Neural cell (in vitro differentiated cells): ENCODE measurements around the gene FRY. TPM values are rescaled to one million over a fixed set of nuclear protein-coding genes. Genes with fewer than 3 reads are reported as not detected.

Source experiments
- H2AFZ ChIP-seq: fragments of 200-600, 300-800 bp; sonication (generic), shearing (Covaris generic); 2 replicates; pipeline ENCODE4 v1.6.0; 2014; ENCODE audit warnings: low read depth, mild to moderate bottlenecking, antibody characterized with exemption, low read length, moderate library complexity
- H3F3A ChIP-seq: fragments of 200-600 bp; shearing (Covaris generic); 2 replicates; pipeline ENCODE4 v1.6.1; 2016; ENCODE audit warnings: mild to moderate bottlenecking, moderate library complexity, mixed read lengths, antibody characterized with exemption, low read length; ENCODE audit not compliant: insufficient read depth, poor library complexity, severe bottlenecking
- H3K27ac ChIP-seq: fragments of 200-600, 300-800 bp; sonication (generic), shearing (Covaris generic); 2 replicates; pipeline ENCODE4 v1.5.1; 2014; ENCODE audit warnings: mild to moderate bottlenecking, low read length, moderate library complexity
- H3K27me3 ChIP-seq: fragments of 300-800, 200-600 bp; sonication (generic), shearing (Covaris generic); 2 replicates; pipeline ENCODE4 v1.6.0; 2014; ENCODE audit warnings: mild to moderate bottlenecking, low read depth, low read length, moderate library complexity; ENCODE audit not compliant: insufficient read depth
- H3K36me3 ChIP-seq: fragments of 300-800, 200-600 bp; sonication (generic), shearing (Covaris generic); 2 replicates; pipeline ENCODE4 v1.5.1; 2014; ENCODE audit warnings: mild to moderate bottlenecking, antibody characterized with exemption, low read length, moderate library complexity; ENCODE audit not compliant: insufficient read depth
- H3K4me2 ChIP-seq: fragments of 300-800, 200-600 bp; sonication (generic), shearing (Covaris generic); 2 replicates; pipeline ENCODE4 v1.6.0; 2014; ENCODE audit warnings: mild to moderate bottlenecking, low read length
- H3K4me3 ChIP-seq: fragments of 300-800, 200-600 bp; sonication (generic), shearing (Covaris generic); 2 replicates; pipeline ENCODE4 v1.5.1; 2014; ENCODE audit warnings: mild to moderate bottlenecking, low read length, moderate library complexity
- H3K79me2 ChIP-seq: fragments of 200-600 bp; shearing (Covaris generic); replicated peaks from 2 replicates; pipeline ENCODE4 v1.6.0; 2014; ENCODE audit warnings: mild to moderate bottlenecking, low read length, moderate library complexity; ENCODE audit not compliant: insufficient read depth
- H3K9ac ChIP-seq: fragments of 300-800, 200-600 bp; sonication (generic), shearing (Covaris generic); 2 replicates; pipeline ENCODE4 v1.6.1; 2016; ENCODE audit warnings: mild to moderate bottlenecking, low read length, mixed read lengths
- H3K9me2 ChIP-seq: fragments of 200-600 bp; shearing (Covaris generic); 2 replicates; pipeline ENCODE4 v1.6.1; 2016; ENCODE audit warnings: mild to moderate bottlenecking, low read length, mixed read lengths; ENCODE audit not compliant: insufficient read depth
- H3K9me3 ChIP-seq: fragments of 200-600, 300-800 bp; sonication (generic), shearing (Covaris generic); 2 replicates; pipeline ENCODE4 v1.6.1; 2016; ENCODE audit warnings: mild to moderate bottlenecking, mixed run types, low read length, moderate library complexity, mixed read lengths
- H4K20me1 ChIP-seq: fragments of 200-600 bp; shearing (Covaris generic); 2 replicates; pipeline ENCODE4 v1.6.1; 2016; ENCODE audit warnings: mild to moderate bottlenecking, mixed run types; ENCODE audit not compliant: insufficient read depth
- EP300 ChIP-seq: fragments of 450-650 bp; conservative IDR thresholded peaks from 2 replicates; pipeline ENCODE4 v1.6.1; 2014; ENCODE audit warnings: antibody characterized with exemption, mild to moderate bottlenecking, moderate library complexity; ENCODE audit not compliant: poor library complexity, severe bottlenecking
- EZH2 ChIP-seq: fragments of 200-600, 300-800 bp; shearing (Covaris generic), sonication (generic); IDR thresholded peaks from 2 replicates; pipeline ENCODE4 v1.6.1; 2014; ENCODE audit warnings: antibody characterized with exemption, low read length, borderline replicate concordance, mild to moderate bottlenecking; ENCODE audit not compliant: insufficient read depth, poor library complexity, severe bottlenecking
- MXI1 ChIP-seq: fragments of 450-650 bp; conservative IDR thresholded peaks from 2 replicates; pipeline ENCODE4 v1.6.1; 2014; ENCODE audit warnings: antibody characterized with exemption, mild to moderate bottlenecking; ENCODE audit not compliant: poor library complexity, severe bottlenecking
- POLR2AphosphoS5 ChIP-seq: IDR thresholded peaks from 2 replicates; pipeline ENCODE4 v1.6.1; 2012
- RAD21 ChIP-seq: fragments of 450-650 bp; conservative IDR thresholded peaks from 2 replicates; pipeline ENCODE4 v1.6.1; 2014; ENCODE audit warnings: antibody characterized with exemption, mild to moderate bottlenecking, moderate library complexity
- SMC3 ChIP-seq: fragments of 450-650 bp; conservative IDR thresholded peaks from 2 replicates; pipeline ENCODE4 v1.6.1; 2014; ENCODE audit warnings: antibody characterized with exemption, mild to moderate bottlenecking, moderate library complexity; ENCODE audit not compliant: poor library complexity
- TAF1 ChIP-seq: IDR thresholded peaks from 2 replicates; pipeline ENCODE4 v1.6.1; 2012; ENCODE audit warnings: low read depth
- polyA plus RNA-seq: library from polyadenylated mRNA; depleted of rRNA; stranded (reverse); fragments of >200 nt; gene quantifications from 2 replicates; pipeline ENCODE4 v1.2.3, GENCODE V29; 2014
- TF ChIP-seq, protein P1 (sequence below): fragments of 450-650 bp; IDR thresholded peaks from 2 replicates; pipeline ENCODE4 v1.5.1; 2014; ENCODE audit warnings: antibody characterized with exemption, mild to moderate bottlenecking, moderate library complexity; ENCODE audit not compliant: poor library complexity, severe bottlenecking
- TF ChIP-seq, protein P2 (sequence below): IDR thresholded peaks from 2 replicates; pipeline ENCODE4 v1.6.1; 2012; ENCODE audit warnings: borderline replicate concordance

The FRY gene
- polyA plus RNA-seq, 1 donor from 2014 or later = 49.3 TPM

DNA sequence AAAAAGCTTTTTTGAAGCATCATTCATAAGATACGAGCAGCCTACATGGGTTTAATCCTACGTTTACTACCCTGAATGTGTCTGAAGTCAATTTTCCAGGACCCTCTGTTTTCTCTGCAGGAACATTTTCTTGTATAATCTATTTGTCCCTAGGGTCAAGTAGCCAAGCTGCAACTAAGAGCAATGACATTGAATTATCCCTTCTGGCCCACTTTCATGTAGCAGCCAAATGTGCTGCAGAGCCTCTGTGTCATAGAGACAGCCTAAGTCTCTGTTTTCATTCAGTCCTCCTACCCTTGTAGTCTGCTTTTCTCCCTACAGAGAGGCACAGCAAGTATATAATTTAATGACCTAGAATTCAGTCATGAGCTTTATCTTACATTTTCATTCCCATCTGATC is 201.5 kb downstream of the FRY start:
- Histone ChIP-seq H4K20me1 (no peaks in the 10 kb centered on the region), H2AFZ (no peak overlapping the region), H3K9me2 (no peaks in the 10 kb centered on the region), H3K4me3 (no peak overlapping the region), H3K27me3 (no peaks in the 10 kb centered on the region), H3K9ac (no peak overlapping the region), H3K36me3 (peaks cover 14% of the 10 kb centered on the region), H3K79me2 (no peaks in the 10 kb centered on the region), H3K27ac (no peak overlapping the region), H3F3A (no peaks in the 10 kb centered on the region), H3K4me2 (no peak overlapping the region), H3K9me3 (no peaks in the 10 kb centered on the region)
- TF ChIP-seq MXI1 = no peak
- no peak for TF ChIP-seq TAF1
- TF ChIP-seq RAD21 = no peak
- no peak for TF ChIP-seq EZH2
- no peak for TF ChIP-seq POLR2AphosphoS5
- TF ChIP-seq, protein P1, sequence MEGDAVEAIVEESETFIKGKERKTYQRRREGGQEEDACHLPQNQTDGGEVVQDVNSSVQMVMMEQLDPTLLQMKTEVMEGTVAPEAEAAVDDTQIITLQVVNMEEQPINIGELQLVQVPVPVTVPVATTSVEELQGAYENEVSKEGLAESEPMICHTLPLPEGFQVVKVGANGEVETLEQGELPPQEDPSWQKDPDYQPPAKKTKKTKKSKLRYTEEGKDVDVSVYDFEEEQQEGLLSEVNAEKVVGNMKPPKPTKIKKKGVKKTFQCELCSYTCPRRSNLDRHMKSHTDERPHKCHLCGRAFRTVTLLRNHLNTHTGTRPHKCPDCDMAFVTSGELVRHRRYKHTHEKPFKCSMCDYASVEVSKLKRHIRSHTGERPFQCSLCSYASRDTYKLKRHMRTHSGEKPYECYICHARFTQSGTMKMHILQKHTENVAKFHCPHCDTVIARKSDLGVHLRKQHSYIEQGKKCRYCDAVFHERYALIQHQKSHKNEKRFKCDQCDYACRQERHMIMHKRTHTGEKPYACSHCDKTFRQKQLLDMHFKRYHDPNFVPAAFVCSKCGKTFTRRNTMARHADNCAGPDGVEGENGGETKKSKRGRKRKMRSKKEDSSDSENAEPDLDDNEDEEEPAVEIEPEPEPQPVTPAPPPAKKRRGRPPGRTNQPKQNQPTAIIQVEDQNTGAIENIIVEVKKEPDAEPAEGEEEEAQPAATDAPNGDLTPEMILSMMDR = no peak
- TF ChIP-seq, protein P2, sequence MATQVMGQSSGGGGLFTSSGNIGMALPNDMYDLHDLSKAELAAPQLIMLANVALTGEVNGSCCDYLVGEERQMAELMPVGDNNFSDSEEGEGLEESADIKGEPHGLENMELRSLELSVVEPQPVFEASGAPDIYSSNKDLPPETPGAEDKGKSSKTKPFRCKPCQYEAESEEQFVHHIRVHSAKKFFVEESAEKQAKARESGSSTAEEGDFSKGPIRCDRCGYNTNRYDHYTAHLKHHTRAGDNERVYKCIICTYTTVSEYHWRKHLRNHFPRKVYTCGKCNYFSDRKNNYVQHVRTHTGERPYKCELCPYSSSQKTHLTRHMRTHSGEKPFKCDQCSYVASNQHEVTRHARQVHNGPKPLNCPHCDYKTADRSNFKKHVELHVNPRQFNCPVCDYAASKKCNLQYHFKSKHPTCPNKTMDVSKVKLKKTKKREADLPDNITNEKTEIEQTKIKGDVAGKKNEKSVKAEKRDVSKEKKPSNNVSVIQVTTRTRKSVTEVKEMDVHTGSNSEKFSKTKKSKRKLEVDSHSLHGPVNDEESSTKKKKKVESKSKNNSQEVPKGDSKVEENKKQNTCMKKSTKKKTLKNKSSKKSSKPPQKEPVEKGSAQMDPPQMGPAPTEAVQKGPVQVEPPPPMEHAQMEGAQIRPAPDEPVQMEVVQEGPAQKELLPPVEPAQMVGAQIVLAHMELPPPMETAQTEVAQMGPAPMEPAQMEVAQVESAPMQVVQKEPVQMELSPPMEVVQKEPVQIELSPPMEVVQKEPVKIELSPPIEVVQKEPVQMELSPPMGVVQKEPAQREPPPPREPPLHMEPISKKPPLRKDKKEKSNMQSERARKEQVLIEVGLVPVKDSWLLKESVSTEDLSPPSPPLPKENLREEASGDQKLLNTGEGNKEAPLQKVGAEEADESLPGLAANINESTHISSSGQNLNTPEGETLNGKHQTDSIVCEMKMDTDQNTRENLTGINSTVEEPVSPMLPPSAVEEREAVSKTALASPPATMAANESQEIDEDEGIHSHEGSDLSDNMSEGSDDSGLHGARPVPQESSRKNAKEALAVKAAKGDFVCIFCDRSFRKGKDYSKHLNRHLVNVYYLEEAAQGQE = no peak
- no peak for TF ChIP-seq SMC3
- TF ChIP-seq EP300 = no peak

DNA sequence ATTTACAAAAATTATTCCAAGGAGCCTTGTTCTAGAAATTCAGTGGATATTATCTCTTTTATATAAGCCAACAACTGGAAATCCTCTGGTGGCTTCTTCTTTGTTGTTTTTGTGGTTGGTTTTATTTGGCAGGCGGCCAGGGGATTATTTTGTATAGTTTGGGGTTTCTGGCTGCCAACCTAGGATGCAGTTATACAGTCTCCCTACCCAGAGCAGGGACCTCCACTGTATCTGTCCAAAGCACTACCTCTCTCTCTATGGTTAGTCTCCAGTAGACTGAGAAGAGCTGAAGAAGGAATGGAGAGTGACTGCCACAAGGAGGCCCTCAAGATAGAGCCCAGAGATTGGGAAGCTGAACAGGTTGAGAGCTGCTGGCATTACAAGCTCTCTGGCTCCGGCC is 203.3 kb downstream of the FRY start:
- Histone ChIP-seq H3K27ac (no peak overlapping the region), H3K9me2 (no peaks in the 10 kb centered on the region), H3K4me3 (no peak overlapping the region), H3K9me3 (no peaks in the 10 kb centered on the region), H3K79me2 (no peaks in the 10 kb centered on the region), H3F3A (no peaks in the 10 kb centered on the region), H2AFZ (no peak overlapping the region), H3K9ac (no peak overlapping the region), H3K36me3 (peaks cover 20% of the 10 kb centered on the region), H3K4me2 (no peak overlapping the region), H4K20me1 (no peaks in the 10 kb centered on the region), H3K27me3 (no peaks in the 10 kb centered on the region)
- no peak for TF ChIP-seq EP300
- TF ChIP-seq POLR2AphosphoS5 = no peak
- no peak for TF ChIP-seq EZH2
- TF ChIP-seq, protein P2 = no peak
- no peak for TF ChIP-seq MXI1
- TF ChIP-seq TAF1 = no peak
- TF ChIP-seq RAD21 = no peak
- TF ChIP-seq, protein P1 = no peak
- no peak for TF ChIP-seq SMC3
